Measurements from ENCODE around the gene PPP5C. TPM values are rescaled to one million over a fixed set of nuclear protein-coding genes. Genes with fewer than 3 reads are reported as not detected.
"Not testable (repeated sequence)": the region's sequence is repeated elsewhere in the genome, so short reads cannot be mapped to it uniquely, and the experiment has no call there.

PPP5C gene
- polyA plus RNA-seq, 4 donors, result 24.0 to 52.2 (median 39.4) TPM

- Histone ChIP-seq H3K4me1 (ENCODE audit: control insufficient read depth in 3 of 3, insufficient read depth in 2 of 3, low read depth in 1 of 3, low read length in 2 of 3) (no peaks in the 10 kb centered on the region), H3K9me3 (ENCODE audit: control insufficient read depth in 2 of 2, insufficient read depth in 1 of 2, low read depth in 1 of 2, low read length in 1 of 2) (peaks cover 0 to 1% of the 10 kb centered on the region in 2 donors), H3K4me3 (ENCODE audit: low read depth in 1 of 3, low read length in 3 of 3) (no peak overlapping the region), H3K27me3 (ENCODE audit: control insufficient read depth in 3 of 3, insufficient read depth in 3 of 3, low read length in 3 of 3) (no peaks in the 10 kb centered on the region), H3K36me3 (ENCODE audit: control insufficient read depth in 3 of 3, insufficient read depth in 2 of 3, low read depth in 1 of 3, low read length in 3 of 3) (peaks cover 2 to 46% (median 8%) of the 10 kb centered on the region in 3 donors), H3K27ac (ENCODE audit: low read depth in 1 of 3, low read length in 2 of 3) (no peak overlapping the region)
- DNase-seq (no peak), FAIRE-seq (no peak)
- 85 to 89% (median 86%) methylated on average over 5 of the region's 5 CpGs for WGBS, 3 donors
Observed at GRCh38 chr19:46394402-46394797, 47.5 kb downstream of the PPP5C start.

GRCh38 chr19:46397801-46398479 lies 51.1 kb downstream of the PPP5C start:
- not testable (repeated sequence) for DNase-seq; H3K27ac ChIP-seq (ENCODE audit: low read depth in 1 of 3, low read length in 2 of 3); H3K27me3 ChIP-seq (ENCODE audit: control insufficient read depth in 3 of 3, insufficient read depth in 3 of 3, low read length in 3 of 3); FAIRE-seq; H3K9me3 ChIP-seq (ENCODE audit: control insufficient read depth in 2 of 2, insufficient read depth in 1 of 2, low read depth in 1 of 2, low read length in 1 of 2); H3K4me3 ChIP-seq (ENCODE audit: low read depth in 1 of 3, low read length in 3 of 3); H3K4me1 ChIP-seq (ENCODE audit: control insufficient read depth in 3 of 3, insufficient read depth in 2 of 3, low read depth in 1 of 3, low read length in 2 of 3)
- peaks cover 0 to 14% (median 0%) of the 10 kb centered on the region in 3 donors for H3K36me3 ChIP-seq (ENCODE audit: control insufficient read depth in 3 of 3, insufficient read depth in 2 of 3, low read depth in 1 of 3, low read length in 3 of 3)
- WGBS, 3 donors, result 84 to 90% (median 89%) methylated on average over 14 of the region's 14 CpGs

- FAIRE-seq (no peak), DNase-seq (no peak)
- 86 to 89% (median 88%) methylated on average over 11 of the region's 11 CpGs for WGBS, 3 donors
- H3K36me3 ChIP-seq (ENCODE audit: control insufficient read depth in 3 of 3, insufficient read depth in 2 of 3, low read depth in 1 of 3, low read length in 3 of 3), result no peaks in the 10 kb centered on the region
- no peak overlapping the region for H3K4me3 ChIP-seq (ENCODE audit: low read depth in 1 of 3, low read length in 3 of 3)
- H3K27ac ChIP-seq (ENCODE audit: low read depth in 1 of 3, low read length in 2 of 3), result no peak overlapping the region
- H3K9me3 ChIP-seq (ENCODE audit: control insufficient read depth in 2 of 2, insufficient read depth in 1 of 2, low read depth in 1 of 2, low read length in 1 of 2), result no peaks in the 10 kb centered on the region
- H3K27me3 ChIP-seq (ENCODE audit: control insufficient read depth in 3 of 3, insufficient read depth in 3 of 3, low read length in 3 of 3), result peaks cover 0 to 15% (median 0%) of the 10 kb centered on the region in 3 donors
- H3K4me1 ChIP-seq (ENCODE audit: control insufficient read depth in 3 of 3, insufficient read depth in 2 of 3, low read depth in 1 of 3, low read length in 2 of 3), result peaks cover 0 to 33% (median 0%) of the 10 kb centered on the region in 3 donors
Observed at GRCh38 chr19:46402725-46403124, 55.8 kb downstream of the PPP5C start.

DNA sequence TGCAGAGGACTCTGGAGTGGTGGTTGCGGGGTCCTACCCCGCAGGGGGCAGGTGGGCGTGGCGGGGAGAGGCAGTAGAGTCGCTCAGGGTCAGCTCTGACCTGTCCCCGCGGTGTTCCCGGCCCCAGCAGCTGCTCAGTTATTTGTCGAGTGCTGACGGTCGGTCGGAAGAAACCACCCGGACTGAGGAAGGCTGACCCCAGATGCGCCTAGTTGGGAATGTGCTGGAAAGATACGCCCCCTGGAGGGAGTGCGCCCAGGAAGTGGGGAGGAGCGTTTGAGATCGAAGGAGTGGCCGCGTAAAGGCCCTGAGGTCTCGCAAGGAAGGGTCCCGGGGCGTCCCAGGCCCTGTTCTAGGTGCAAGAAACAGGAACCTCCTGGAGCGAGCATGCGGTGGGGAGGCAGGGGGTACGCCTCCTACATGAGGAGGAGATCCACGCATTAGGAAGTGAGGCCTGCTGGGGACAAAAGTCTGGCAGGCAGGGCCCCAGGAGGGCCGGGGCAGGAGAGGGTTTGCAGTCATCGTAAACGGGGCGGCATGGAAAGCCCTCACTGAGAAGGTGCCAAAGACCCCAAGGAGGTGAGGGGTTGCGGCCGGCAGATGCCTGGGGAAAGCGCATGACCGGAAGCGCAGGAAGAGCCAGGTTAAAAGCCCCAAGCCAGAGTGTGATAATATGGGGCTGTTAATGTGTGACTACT lies 57.3 kb downstream of the PPP5C start:
- DNase-seq (peak; percentile 58 to 89), FAIRE-seq (no peak)
- no peaks in the 10 kb centered on the region for H3K9me3 ChIP-seq (ENCODE audit: control insufficient read depth in 2 of 2, insufficient read depth in 1 of 2, low read depth in 1 of 2, low read length in 1 of 2)
- peak overlapping the region in 1 of 3 donors; percentile 95 for H3K27ac ChIP-seq (ENCODE audit: low read depth in 1 of 3, low read length in 2 of 3)
- H3K36me3 ChIP-seq (ENCODE audit: control insufficient read depth in 3 of 3, insufficient read depth in 2 of 3, low read depth in 1 of 3, low read length in 3 of 3), result peaks cover 0 to 3% (median 0%) of the 10 kb centered on the region in 3 donors
- peak overlapping the region in 2 of 3 donors; percentile 38 to 60 for H3K4me3 ChIP-seq (ENCODE audit: low read depth in 1 of 3, low read length in 3 of 3)
- 1 to 3% (median 2%) methylated on average over 35 to 36 of the region's 36 CpGs for WGBS, 3 donors
- H3K27me3 ChIP-seq (ENCODE audit: control insufficient read depth in 3 of 3, insufficient read depth in 3 of 3, low read length in 3 of 3), result peaks cover 0 to 21% (median 0%) of the 10 kb centered on the region in 3 donors
- H3K4me1 ChIP-seq (ENCODE audit: control insufficient read depth in 3 of 3, insufficient read depth in 2 of 3, low read depth in 1 of 3, low read length in 2 of 3), result peaks cover 0 to 44% (median 0%) of the 10 kb centered on the region in 3 donors

DNA sequence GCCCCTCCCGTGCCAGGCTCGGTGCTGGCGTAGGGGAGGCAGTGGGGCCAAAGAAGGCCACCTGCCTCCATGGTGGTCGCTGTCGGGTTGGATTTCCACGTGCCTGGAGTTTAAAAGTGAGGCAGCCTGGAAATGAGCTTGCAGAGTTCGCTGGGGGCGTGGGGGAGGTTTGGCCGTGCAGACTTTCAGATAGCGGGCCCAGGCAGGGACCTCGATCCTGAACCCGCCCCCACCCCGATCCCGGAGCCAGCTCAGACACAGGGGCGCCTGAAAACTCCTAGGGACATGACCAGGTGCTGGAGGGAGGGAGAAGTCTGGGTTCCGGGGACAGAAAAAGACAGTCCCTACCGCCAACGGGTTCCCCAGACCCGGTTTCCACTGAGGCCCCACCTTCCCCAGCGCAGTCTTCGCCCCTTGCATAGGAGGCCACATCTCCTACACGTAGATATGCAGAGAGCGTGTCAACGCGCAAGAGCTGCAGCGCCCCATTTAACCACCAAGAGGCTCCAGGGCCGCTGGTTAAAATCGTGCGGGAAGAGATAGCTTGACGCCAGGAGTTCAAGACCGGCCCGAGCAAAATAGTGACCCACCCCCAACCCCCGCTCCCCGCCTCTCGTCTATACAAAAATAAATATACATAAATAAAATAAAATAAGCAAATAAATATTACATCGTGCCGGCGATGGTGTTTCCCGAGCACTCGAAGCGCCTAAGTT lies 58.0 kb downstream of the PPP5C start:
- peak overlapping the region in 2 of 3 donors; percentile 38 to 60 for H3K4me3 ChIP-seq (ENCODE audit: low read depth in 1 of 3, low read length in 3 of 3)
- no peaks in the 10 kb centered on the region for H3K9me3 ChIP-seq (ENCODE audit: control insufficient read depth in 2 of 2, insufficient read depth in 1 of 2, low read depth in 1 of 2, low read length in 1 of 2)
- WGBS, 3 donors, result 8 to 14% (median 14%) methylated on average over 40 to 41 of the region's 41 CpGs
- peak overlapping the region in 1 of 3 donors; percentile 95 for H3K27ac ChIP-seq (ENCODE audit: low read depth in 1 of 3, low read length in 2 of 3)
- peaks cover 0 to 8% (median 0%) of the 10 kb centered on the region in 3 donors for H3K36me3 ChIP-seq (ENCODE audit: control insufficient read depth in 3 of 3, insufficient read depth in 2 of 3, low read depth in 1 of 3, low read length in 3 of 3)
- DNase-seq (peak in 1 of 2 donors; percentile 89), FAIRE-seq (no peak)
- peaks cover 0 to 48% (median 0%) of the 10 kb centered on the region in 3 donors for H3K4me1 ChIP-seq (ENCODE audit: control insufficient read depth in 3 of 3, insufficient read depth in 2 of 3, low read depth in 1 of 3, low read length in 2 of 3)
- peaks cover 0 to 20% (median 0%) of the 10 kb centered on the region in 3 donors for H3K27me3 ChIP-seq (ENCODE audit: control insufficient read depth in 3 of 3, insufficient read depth in 3 of 3, low read length in 3 of 3)

GRCh38 chr19:46406976-46407375 lies 60.1 kb downstream of the PPP5C start:
- DNase-seq, result no peak
- Histone ChIP-seq H3K4me1 (ENCODE audit: control insufficient read depth in 3 of 3, insufficient read depth in 2 of 3, low read depth in 1 of 3, low read length in 2 of 3) (peaks cover 0 to 67% (median 0%) of the 10 kb centered on the region in 3 donors), H3K4me3 (ENCODE audit: low read depth in 1 of 3, low read length in 3 of 3) (no peak overlapping the region), H3K36me3 (ENCODE audit: control insufficient read depth in 3 of 3, insufficient read depth in 2 of 3, low read depth in 1 of 3, low read length in 3 of 3) (peaks cover 0 to 26% (median 0%) of the 10 kb centered on the region in 3 donors), H3K27ac (ENCODE audit: low read depth in 1 of 3, low read length in 2 of 3) (no peak overlapping the region), H3K27me3 (ENCODE audit: control insufficient read depth in 3 of 3, insufficient read depth in 3 of 3, low read length in 3 of 3) (peaks cover 0 to 23% (median 4%) of the 10 kb centered on the region in 3 donors), H3K9me3 (ENCODE audit: control insufficient read depth in 2 of 2, insufficient read depth in 1 of 2, low read depth in 1 of 2, low read length in 1 of 2) (no peaks in the 10 kb centered on the region)
- 11 to 16% (median 12%) methylated on average over 6 of the region's 6 CpGs for WGBS, 3 donors
- FAIRE-seq, result no peak

DNA sequence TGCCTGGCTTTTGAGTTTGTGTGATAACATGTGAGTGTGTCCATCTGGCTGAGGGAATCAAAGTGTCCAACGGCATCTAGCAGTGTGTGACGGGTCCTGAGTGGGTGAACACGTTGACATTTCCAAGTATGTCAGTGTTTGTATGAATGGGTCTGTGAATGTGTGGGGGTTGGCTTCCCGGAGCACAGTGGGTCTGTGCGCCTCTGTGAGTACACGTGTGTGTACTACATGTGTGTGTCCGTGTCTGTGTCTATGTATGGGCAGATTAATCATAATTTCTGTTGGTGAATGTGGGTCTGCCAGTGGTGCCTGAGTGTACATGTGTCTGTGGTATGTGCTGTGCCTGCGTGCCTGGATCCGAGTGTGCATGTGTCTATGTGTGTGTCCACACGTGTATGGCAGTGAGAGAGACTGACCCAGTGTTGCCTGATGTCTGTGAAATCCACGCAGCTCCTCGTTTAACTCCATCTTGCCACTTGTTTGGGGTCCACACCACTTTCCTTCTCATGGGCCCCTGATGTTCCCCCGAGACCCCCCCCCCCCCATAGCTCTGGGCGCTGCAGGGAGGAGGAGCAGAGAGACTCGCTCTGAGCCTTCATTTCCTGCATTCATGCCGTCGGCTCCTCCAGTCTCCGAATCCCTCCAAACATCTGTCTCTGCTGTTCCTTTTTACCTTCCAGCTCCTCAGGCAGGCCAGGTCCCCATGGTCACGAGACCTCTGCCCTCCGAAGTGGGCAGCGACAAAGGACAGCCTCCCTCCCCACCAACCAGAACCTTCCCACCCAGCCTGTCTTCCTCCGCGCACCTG lies 61.2 kb downstream of the PPP5C start:
- H3K27me3 ChIP-seq (ENCODE audit: control insufficient read depth in 3 of 3, insufficient read depth in 3 of 3, low read length in 3 of 3), result peaks cover 0 to 23% (median 14%) of the 10 kb centered on the region in 3 donors
- peak overlapping the region in 1 of 3 donors; percentile 24 for H3K4me3 ChIP-seq (ENCODE audit: low read depth in 1 of 3, low read length in 3 of 3)
- FAIRE-seq (no peak), DNase-seq (no peak)
- H3K36me3 ChIP-seq (ENCODE audit: control insufficient read depth in 3 of 3, insufficient read depth in 2 of 3, low read depth in 1 of 3, low read length in 3 of 3), result peaks cover 0 to 26% (median 0%) of the 10 kb centered on the region in 3 donors
- WGBS, 3 donors, result 32 to 36% (median 32%) methylated on average over 22 to 23 of the region's 23 CpGs
- peak overlapping the region in 1 of 3 donors; percentile 79 for H3K27ac ChIP-seq (ENCODE audit: low read depth in 1 of 3, low read length in 2 of 3)
- peaks cover 0 to 61% (median 0%) of the 10 kb centered on the region in 3 donors for H3K4me1 ChIP-seq (ENCODE audit: control insufficient read depth in 3 of 3, insufficient read depth in 2 of 3, low read depth in 1 of 3, low read length in 2 of 3)
- H3K9me3 ChIP-seq (ENCODE audit: control insufficient read depth in 2 of 2, insufficient read depth in 1 of 2, low read depth in 1 of 2, low read length in 1 of 2), result no peaks in the 10 kb centered on the region
